Kidney (tissue), 14 donors: ENCODE data around the gene TCF3. TPM values are rescaled to one million over a fixed set of nuclear protein-coding genes. Genes with fewer than 3 reads are reported as not detected.

Experiments used
- DNase-seq, 5 donors: peaks; one replicate each; pipeline ENCODE4 v3.0.0-alpha.2; 2013 to 2020
- FAIRE-seq: peaks from 2 replicates; lab custom pipeline; 2012; peaks lifted over from hg19 to GRCh38; lab: Jason Lieb, UNC
- H3K27ac ChIP-seq, 2 donors: one replicate each; pipeline ENCODE4 v1.7.0; 2013; ENCODE audit warnings: low read depth in 2 of 2, low read length in 2 of 2, inconsistent platforms in 1 of 2
- H3K27me3 ChIP-seq: one replicate; pipeline ENCODE4 v1.7.1; 2013; ENCODE audit warnings: low read length, inconsistent platforms; ENCODE audit not compliant: control insufficient read depth, insufficient read depth
- H3K36me3 ChIP-seq, 3 donors: one replicate each; pipeline versions ENCODE4 v1.7.0 to v1.7.1; 2013; ENCODE audit warnings: low read length in 3 of 3, control low read depth in 1 of 3, inconsistent platforms in 1 of 3; ENCODE audit not compliant: insufficient read depth in 3 of 3, control insufficient read depth in 2 of 3
- H3K4me1 ChIP-seq, 3 donors: one replicate each; pipeline versions ENCODE4 v1.7.0 to v1.7.1; 2013; ENCODE audit warnings: low read length in 3 of 3, inconsistent platforms in 1 of 3, low read depth in 1 of 3; ENCODE audit not compliant: control insufficient read depth in 2 of 3, insufficient read depth in 2 of 3
- H3K4me3 ChIP-seq, 3 donors: one replicate each; pipeline versions ENCODE4 v1.7.0 to v1.8.1; 2013; ENCODE audit warnings: low read length in 3 of 3, control low read depth in 1 of 3, inconsistent platforms in 1 of 3
- H3K9ac ChIP-seq, 3 donors: one replicate each; pipeline versions ENCODE4 v1.7.0 to v1.7.1; 2013; ENCODE audit warnings: low read length in 3 of 3, control low read depth in 1 of 3, inconsistent platforms in 1 of 3
- H3K9me3 ChIP-seq, 3 donors: one replicate each; pipeline versions ENCODE4 v1.7.0 to v1.7.1; 2013; ENCODE audit warnings: low read length in 3 of 3, control low read depth in 1 of 3, inconsistent platforms in 1 of 3; ENCODE audit not compliant: control insufficient read depth in 2 of 3, insufficient read depth in 1 of 3
- intact Hi-C: fragments of 100-400 bp; cut with DNase I; formaldehyde crosslinking; loops from one replicate; pipeline ENCODE4 v1.11.1; 2022
- polyA plus RNA-seq: library from polyadenylated mRNA; stranded (reverse); fragments of 350-450 nt; fragmentation: Illumina TruSeq; extraction: RNeasy Lipid Tissue Mini Kit (QIAGEN cat#74804); gene quantifications from one replicate; pipeline ENCODE4 v1.2.3, GENCODE V29; 2014; ENCODE audit warnings: low read depth, low replicate concordance; ENCODE audit not compliant: insufficient read depth
- total RNA-seq: library from RNA; stranded (reverse); fragmentation: NEBNext Ultra II Directional; extraction: Animal tissue kit (Norgen Biotek cat#: 25700); gene quantifications from one replicate; pipeline ENCODE4 v1.2.1, GENCODE V29; 2021
- TF ChIP-seq, protein P1 (sequence below): IDR thresholded peaks from 3 replicates; pipeline ENCODE4 v1.5.1; 2012; ENCODE audit warnings: mild to moderate bottlenecking, moderate library complexity, borderline replicate concordance; ENCODE audit not compliant: insufficient read depth; ENCODE audit errors: extremely low read depth
- donor health status: control.
- donor health status: control.
- donor health status: control.
- donor health status: control.
- donor health status: control.
- donor health status: DM: yes; HTN: yes; CAD: no.
- donor health status: Normal renal cell carcinoma (clear cell type).

The TCF3 gene
- total and polyA plus RNA-seq, 2 donors from 2014 or later: 20.3 to 50.2 TPM

DNA sequence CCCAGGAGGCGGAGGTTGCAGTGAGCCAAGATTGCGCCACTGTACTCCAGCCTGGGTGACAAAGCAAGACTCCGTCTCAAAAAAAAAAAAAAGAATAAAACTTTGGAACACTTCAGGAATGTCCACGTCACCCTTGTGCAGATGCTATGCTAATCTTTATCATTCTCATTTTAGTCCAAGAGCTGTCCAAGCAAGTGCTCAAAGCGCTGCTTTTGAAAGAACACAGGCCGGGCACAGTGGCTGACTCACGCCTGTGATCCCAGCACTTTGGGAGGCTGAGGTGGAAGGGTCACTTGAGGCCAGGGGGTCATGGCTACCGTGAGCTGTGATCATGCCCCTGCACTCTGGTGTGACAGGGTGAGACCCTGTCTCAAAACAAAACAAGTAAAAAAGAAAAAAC, 36.0 kb downstream of the TCF3 start:
- H3K9me3 ChIP-seq: no peaks in the 10 kb centered on the region
- no peak overlapping the region for H3K27ac ChIP-seq
- FAIRE-seq (no peak), DNase-seq (no peak)
- intact Hi-C loops: no loop called here
- no peaks in the 10 kb centered on the region for H3K27me3 ChIP-seq
- peaks cover 3 to 7% (median 3%) of the 10 kb centered on the region in 3 donors for H3K36me3 ChIP-seq
- TF ChIP-seq, protein P1, sequence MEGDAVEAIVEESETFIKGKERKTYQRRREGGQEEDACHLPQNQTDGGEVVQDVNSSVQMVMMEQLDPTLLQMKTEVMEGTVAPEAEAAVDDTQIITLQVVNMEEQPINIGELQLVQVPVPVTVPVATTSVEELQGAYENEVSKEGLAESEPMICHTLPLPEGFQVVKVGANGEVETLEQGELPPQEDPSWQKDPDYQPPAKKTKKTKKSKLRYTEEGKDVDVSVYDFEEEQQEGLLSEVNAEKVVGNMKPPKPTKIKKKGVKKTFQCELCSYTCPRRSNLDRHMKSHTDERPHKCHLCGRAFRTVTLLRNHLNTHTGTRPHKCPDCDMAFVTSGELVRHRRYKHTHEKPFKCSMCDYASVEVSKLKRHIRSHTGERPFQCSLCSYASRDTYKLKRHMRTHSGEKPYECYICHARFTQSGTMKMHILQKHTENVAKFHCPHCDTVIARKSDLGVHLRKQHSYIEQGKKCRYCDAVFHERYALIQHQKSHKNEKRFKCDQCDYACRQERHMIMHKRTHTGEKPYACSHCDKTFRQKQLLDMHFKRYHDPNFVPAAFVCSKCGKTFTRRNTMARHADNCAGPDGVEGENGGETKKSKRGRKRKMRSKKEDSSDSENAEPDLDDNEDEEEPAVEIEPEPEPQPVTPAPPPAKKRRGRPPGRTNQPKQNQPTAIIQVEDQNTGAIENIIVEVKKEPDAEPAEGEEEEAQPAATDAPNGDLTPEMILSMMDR: no peak
- no peak overlapping the region for H3K9ac ChIP-seq
- no peaks in the 10 kb centered on the region for H3K4me1 ChIP-seq
- no peak overlapping the region for H3K4me3 ChIP-seq

DNA sequence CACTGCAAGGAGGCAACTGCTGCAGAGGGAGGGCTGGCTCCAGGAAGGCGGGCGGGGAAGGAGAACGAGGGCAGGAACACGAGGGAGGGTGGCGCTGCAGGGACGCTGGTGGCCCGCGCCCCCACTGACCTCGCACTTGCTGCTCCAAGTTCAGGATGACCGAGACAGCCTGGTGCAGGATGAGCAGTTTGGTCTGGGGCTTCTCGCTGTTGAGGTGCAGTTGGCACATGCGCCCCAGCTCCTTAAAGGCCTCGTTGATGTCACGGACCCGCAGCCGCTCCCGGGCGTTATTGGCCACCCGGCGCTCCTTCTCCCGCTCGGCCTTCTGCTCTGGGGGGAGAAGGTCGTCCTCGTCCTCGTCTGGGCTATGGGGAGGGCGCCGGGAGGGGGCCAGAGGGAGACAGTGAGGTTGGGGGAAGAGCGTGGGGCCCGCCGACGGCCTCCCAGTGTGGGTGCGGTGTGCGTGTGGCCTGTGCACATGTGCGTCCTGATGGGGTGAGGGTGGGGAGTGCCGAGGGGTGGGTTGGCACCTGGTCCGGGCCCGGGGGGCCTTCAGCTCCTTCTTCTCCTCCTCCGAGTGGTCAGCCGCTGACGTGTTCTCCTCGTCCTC, 37.2 kb downstream of the TCF3 start:
- no peak for FAIRE-seq
- Histone ChIP-seq H3K4me3 (no peak overlapping the region), H3K27me3 (no peaks in the 10 kb centered on the region), H3K9ac (no peak overlapping the region), H3K4me1 (no peaks in the 10 kb centered on the region), H3K27ac (no peak overlapping the region), H3K36me3 (peaks cover 3 to 7% (median 3%) of the 10 kb centered on the region in 3 donors), H3K9me3 (no peaks in the 10 kb centered on the region)
- DNase-seq: peak in 1 of 5 donors; percentile 75
- intact Hi-C loops: no loop called here
- TF ChIP-seq, protein P1: no peak

DNA sequence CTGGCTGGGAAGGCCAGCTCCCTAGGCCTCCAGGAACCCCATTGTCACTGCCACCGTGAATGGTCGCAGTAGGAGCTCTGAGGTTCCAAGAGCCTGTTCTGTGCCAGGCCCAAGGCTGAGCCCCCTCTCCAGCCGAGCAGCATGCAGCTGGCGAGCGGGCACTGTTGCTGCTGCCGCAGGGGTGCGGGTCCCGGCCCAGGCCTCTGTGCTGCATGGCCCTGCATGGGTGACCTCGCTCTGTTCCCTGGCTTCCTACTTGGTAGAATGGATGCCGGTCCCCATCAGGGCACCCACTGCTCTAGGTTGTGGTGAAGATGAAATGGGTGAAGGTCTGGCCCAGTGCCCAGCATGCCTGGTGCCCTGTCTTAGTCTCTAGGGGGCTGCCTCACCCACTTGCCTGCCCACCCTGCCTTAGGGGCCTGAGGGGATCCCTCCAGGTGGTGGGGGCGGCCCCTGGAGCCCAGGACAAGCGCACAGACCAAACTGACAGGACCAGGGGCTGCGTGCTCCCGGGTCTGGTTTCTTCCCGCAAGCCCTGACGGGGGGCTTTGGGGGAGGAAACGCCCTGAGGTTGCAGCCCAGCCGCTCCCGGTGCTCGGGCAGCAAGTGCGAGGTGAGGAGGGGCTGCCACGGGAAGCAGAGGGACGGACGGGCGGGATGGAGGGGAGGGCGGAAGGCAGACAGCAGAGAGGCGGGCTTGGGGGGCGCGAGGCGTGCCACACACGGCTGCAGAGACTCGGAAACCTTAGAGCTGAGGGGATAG, 38.4 kb downstream of the TCF3 start:
- Histone ChIP-seq H3K4me3 (no peak overlapping the region), H3K27ac (no peak overlapping the region), H3K4me1 (no peaks in the 10 kb centered on the region), H3K9ac (no peak overlapping the region), H3K9me3 (no peaks in the 10 kb centered on the region), H3K36me3 (peaks cover 3 to 7% (median 3%) of the 10 kb centered on the region in 3 donors), H3K27me3 (no peaks in the 10 kb centered on the region)
- intact Hi-C loops: no loop called here
- FAIRE-seq (no peak), DNase-seq (no peak)
- TF ChIP-seq, protein P1: no peak
